ENCODE data around the gene BIRC2. TPM values are rescaled to one million over a fixed set of nuclear protein-coding genes. Genes with fewer than 3 reads are reported as not detected.

BIRC2 gene
- total RNA-seq, 1 donor from 2014 or later: 78.1 TPM

DNA sequence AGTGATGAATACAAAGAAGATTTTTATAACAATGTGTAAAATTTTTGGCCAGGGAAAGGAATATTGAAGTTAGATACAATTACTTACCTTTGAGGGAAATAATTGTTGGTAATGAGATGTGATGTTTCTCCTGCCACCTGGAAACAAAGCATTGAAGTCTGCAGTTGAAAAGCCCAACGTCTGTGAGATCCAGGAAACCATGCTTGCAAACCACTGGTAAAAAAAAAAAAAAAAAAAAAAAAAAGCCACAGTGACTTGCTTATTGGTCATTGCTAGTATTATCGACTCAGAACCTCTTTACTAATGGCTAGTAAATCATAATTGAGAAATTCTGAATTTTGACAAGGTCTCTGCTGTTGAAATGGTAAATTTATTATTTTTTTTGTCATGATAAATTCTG, 24.5 kb upstream of the BIRC2 start:
- no peak overlapping the region for H3K4me3 Mint-ChIP-seq
- H2AFZ ChIP-seq (replicated peaks): no peak overlapping the region

DNA sequence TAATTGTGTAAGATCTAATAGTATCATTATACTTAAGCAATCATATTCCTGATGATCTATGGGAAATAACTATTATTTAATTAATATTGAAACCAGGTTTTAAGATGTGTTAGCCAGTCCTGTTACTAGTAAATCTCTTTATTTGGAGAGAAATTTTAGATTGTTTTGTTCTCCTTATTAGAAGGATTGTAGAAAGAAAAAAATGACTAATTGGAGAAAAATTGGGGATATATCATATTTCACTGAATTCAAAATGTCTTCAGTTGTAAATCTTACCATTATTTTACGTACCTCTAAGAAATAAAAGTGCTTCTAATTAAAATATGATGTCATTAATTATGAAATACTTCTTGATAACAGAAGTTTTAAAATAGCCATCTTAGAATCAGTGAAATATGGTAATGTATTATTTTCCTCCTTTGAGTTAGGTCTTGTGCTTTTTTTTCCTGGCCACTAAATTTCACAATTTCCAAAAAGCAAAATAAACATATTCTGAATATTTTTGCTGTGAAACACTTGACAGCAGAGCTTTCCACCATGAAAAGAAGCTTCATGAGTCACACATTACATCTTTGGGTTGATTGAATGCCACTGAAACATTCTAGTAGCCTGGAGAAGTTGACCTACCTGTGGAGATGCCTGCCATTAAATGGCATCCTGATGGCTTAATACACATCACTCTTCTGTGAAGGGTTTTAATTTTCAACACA, 23.3 kb upstream of the BIRC2 start:
- Mint-ChIP-seq H3K27me3 (ENCODE audit: insufficient read depth, low read depth) (no peaks in the 10 kb centered on the region), H3K27ac (no peak overlapping the region), H3K36me3 (no peaks in the 10 kb centered on the region), H3K4me1 (peaks cover 8% of the 10 kb centered on the region), H3K9me3 (no peaks in the 10 kb centered on the region), H3K4me3 (no peak overlapping the region)
- Histone ChIP-seq H3K4me2 (no peak overlapping the region), H3K36me3 (no peaks in the 10 kb centered on the region), H3K9me3 (ENCODE audit: low read depth) (no peaks in the 10 kb centered on the region), H3K4me3 (no peak overlapping the region), H3K9ac (no peak overlapping the region), H3K79me2 (ENCODE audit: low read depth) (no peaks in the 10 kb centered on the region), H4K20me1 (ENCODE audit: low read depth) (no peaks in the 10 kb centered on the region), H3F3A (ENCODE audit: low read depth) (peaks cover 3% of the 10 kb centered on the region), H3K27ac (no peak overlapping the region), H3K27me3 (peaks cover 1% of the 10 kb centered on the region), H2AFZ (replicated peaks) (no peak overlapping the region), H3K4me1 (peaks cover 6% of the 10 kb centered on the region)
- no peak for DNase-seq (ENCODE audit: low spot score)
- no peak for TF ChIP-seq EZH2phosphoT487 (IDR thresholded peaks at IDR 0.05)

More for the DNA sequence above, 24.5 kb upstream of the BIRC2 start:
- no peak overlapping the region for H3K4me3 ChIP-seq
- no peak overlapping the region for H3K27ac ChIP-seq
- no peaks in the 10 kb centered on the region for H3K36me3 ChIP-seq
- Mint-ChIP-seq H3K27ac (no peak overlapping the region), H3K36me3 (no peaks in the 10 kb centered on the region), H3K27me3 (ENCODE audit: insufficient read depth, low read depth) (peaks cover 4% of the 10 kb centered on the region), H3K9me3 (no peaks in the 10 kb centered on the region), H3K4me1 (peaks cover 8% of the 10 kb centered on the region)
- no peak overlapping the region for H3K4me2 ChIP-seq
- H3K9ac ChIP-seq: no peak overlapping the region
- H3K79me2 ChIP-seq (ENCODE audit: low read depth): no peaks in the 10 kb centered on the region
- H3K9me3 ChIP-seq (ENCODE audit: low read depth): no peaks in the 10 kb centered on the region
- peaks cover 6% of the 10 kb centered on the region for H3K4me1 ChIP-seq
- peaks cover 3% of the 10 kb centered on the region for H3F3A ChIP-seq (ENCODE audit: low read depth)
- H4K20me1 ChIP-seq (ENCODE audit: low read depth): no peaks in the 10 kb centered on the region
- peaks cover 12% of the 10 kb centered on the region for H3K27me3 ChIP-seq
- no peak for DNase-seq (ENCODE audit: low spot score)
- TF ChIP-seq EZH2 (IDR thresholded peaks at IDR 0.05) (no peak), CTCF (IDR thresholded peaks at IDR 0.05) (no peak), EZH2phosphoT487 (IDR thresholded peaks at IDR 0.05) (no peak)

GRCh38 chr11:102325088-102325487, 21.9 kb upstream of the BIRC2 start:
- Mint-ChIP-seq H3K4me3 (no peak overlapping the region), H3K9me3 (no peaks in the 10 kb centered on the region)

More at GRCh38 chr11:102325088-102325487, 21.9 kb upstream of the BIRC2 start:
- no peaks in the 10 kb centered on the region for H4K20me1 ChIP-seq (ENCODE audit: low read depth)
- DNase-seq (ENCODE audit: low spot score): no peak
- no peaks in the 10 kb centered on the region for H3K36me3 Mint-ChIP-seq
- H3K27ac ChIP-seq: no peak overlapping the region
- H3K79me2 ChIP-seq (ENCODE audit: low read depth): no peaks in the 10 kb centered on the region
- no peak overlapping the region for H3K9ac ChIP-seq
- H3K4me1 Mint-ChIP-seq: peaks cover 8% of the 10 kb centered on the region
- no peaks in the 10 kb centered on the region for H3K27me3 Mint-ChIP-seq (ENCODE audit: insufficient read depth, low read depth)
- peaks cover 6% of the 10 kb centered on the region for H3K4me1 ChIP-seq
- H3K36me3 ChIP-seq: no peaks in the 10 kb centered on the region
- no peak overlapping the region for H3K27ac Mint-ChIP-seq
- H2AFZ ChIP-seq (replicated peaks): no peak overlapping the region
- H3K27me3 ChIP-seq: no peaks in the 10 kb centered on the region
- no peak overlapping the region for H3K4me3 ChIP-seq
- H3K4me2 ChIP-seq: no peak overlapping the region
- H3F3A ChIP-seq (ENCODE audit: low read depth): peaks cover 3% of the 10 kb centered on the region
- H3K9me3 ChIP-seq (ENCODE audit: low read depth): no peaks in the 10 kb centered on the region
- no peak for TF ChIP-seq EZH2phosphoT487 (IDR thresholded peaks at IDR 0.05)
- peak; percentile 15 for TF ChIP-seq CTCF (IDR thresholded peaks at IDR 0.05)
- TF ChIP-seq EZH2 (IDR thresholded peaks at IDR 0.05): no peak
